ENCODE measurements around the gene EMILIN1. TPM values are rescaled to one million over a fixed set of nuclear protein-coding genes. Genes with fewer than 3 reads are reported as not detected.

EMILIN1 gene
- total and polyA plus RNA-seq, 2 donors (not counting 1 experiment from before 2014, with no cell fraction given): 46.8 to 187 TPM

- H3K9ac ChIP-seq (ENCODE audit: insufficient read depth, low read length): no peak overlapping the region
- no peaks in the 10 kb centered on the region for H3K4me1 ChIP-seq (ENCODE audit: control insufficient read depth, extremely low read depth, insufficient read depth, low read length)
- no peaks in the 10 kb centered on the region for H3K79me2 ChIP-seq (ENCODE audit: control insufficient read depth, insufficient read depth, low read length)
- TF ChIP-seq EZH2 (IDR thresholded peaks at IDR 0.05; ENCODE audit: low read length, missing control alignments): no peak
- no peak for TF ChIP-seq CTCF (conservative IDR thresholded peaks at IDR 0.05 in 1 of 2, IDR thresholded peaks at IDR 0.05 in 1 of 2; ENCODE audit: low read depth in 1 of 2, low read length in 2 of 2)
- H3K36me3 ChIP-seq (ENCODE audit: control insufficient read depth, insufficient read depth, low read length): no peaks in the 10 kb centered on the region
- no peak overlapping the region for H3K4me3 ChIP-seq (replicated peaks in 1 of 4; ENCODE audit: control extremely low read depth in 1 of 4, insufficient read depth in 1 of 4, low read depth in 3 of 4, low read length in 4 of 4)
- H3K27ac ChIP-seq (ENCODE audit: insufficient read depth, low read length): no peak overlapping the region
- H3K9me3 ChIP-seq (ENCODE audit: control insufficient read depth, insufficient read depth, low read depth, low read length): no peaks in the 10 kb centered on the region
- H2AFZ ChIP-seq (ENCODE audit: low read length): no peak overlapping the region
- H4K20me1 ChIP-seq (ENCODE audit: control insufficient read depth, extremely low read depth, insufficient read depth, low read length): no peaks in the 10 kb centered on the region
- DNase-seq (ENCODE audit: low read depth in 2 of 2): no peak
- H3K4me2 ChIP-seq (ENCODE audit: extremely low read depth, insufficient read depth, low read length): no peak overlapping the region
- H3K27me3 ChIP-seq (ENCODE audit: control insufficient read depth, insufficient read depth, low read length): no peaks in the 10 kb centered on the region
These were observed 13.6 kb downstream of the EMILIN1 start for GRCh38 chr2:27091746-27092695.

- no peak overlapping the region for H3K4me2 ChIP-seq (ENCODE audit: extremely low read depth, insufficient read depth, low read length)
- no peaks in the 10 kb centered on the region for H3K27me3 ChIP-seq (ENCODE audit: control insufficient read depth, insufficient read depth, low read length)
- no peaks in the 10 kb centered on the region for H3K36me3 ChIP-seq (ENCODE audit: control insufficient read depth, insufficient read depth, low read length)
- no peak overlapping the region for H3K9ac ChIP-seq (ENCODE audit: insufficient read depth, low read length)
- H2AFZ ChIP-seq (ENCODE audit: low read length): no peak overlapping the region
- no peak for DNase-seq (ENCODE audit: low read depth in 2 of 2)
- no peaks in the 10 kb centered on the region for H3K4me1 ChIP-seq (ENCODE audit: control insufficient read depth, extremely low read depth, insufficient read depth, low read length)
- H3K4me3 ChIP-seq (replicated peaks in 1 of 4; ENCODE audit: control extremely low read depth in 1 of 4, insufficient read depth in 1 of 4, low read depth in 3 of 4, low read length in 4 of 4): no peak overlapping the region
- H3K27ac ChIP-seq (ENCODE audit: insufficient read depth, low read length): no peak overlapping the region
- no peaks in the 10 kb centered on the region for H3K79me2 ChIP-seq (ENCODE audit: control insufficient read depth, insufficient read depth, low read length)
- TF ChIP-seq EZH2 (IDR thresholded peaks at IDR 0.05; ENCODE audit: low read length, missing control alignments) (no peak), CTCF (conservative IDR thresholded peaks at IDR 0.05 in 1 of 2, IDR thresholded peaks at IDR 0.05 in 1 of 2; ENCODE audit: low read depth in 1 of 2, low read length in 2 of 2) (no peak)
- H3K9me3 ChIP-seq (ENCODE audit: control insufficient read depth, insufficient read depth, low read depth, low read length): no peaks in the 10 kb centered on the region
- no peaks in the 10 kb centered on the region for H4K20me1 ChIP-seq (ENCODE audit: control insufficient read depth, extremely low read depth, insufficient read depth, low read length)
These were observed 14.4 kb downstream of the EMILIN1 start for GRCh38 chr2:27092696-27093429.

All from fibroblast of lung (primary cell).